ENCODE measurements around the gene ACO2. TPM values are rescaled to one million over a fixed set of nuclear protein-coding genes. Genes with fewer than 3 reads are reported as not detected.
A peak's percentile ranks its signal among the peaks of the same experiment; 100 is the strongest.

The ACO2 gene
- total RNA-seq, 1 donor from 2014 or later, result 66.5 TPM

GRCh38 chr22:41523464-41524221, 54.7 kb downstream of the ACO2 start:
- DNase-seq (ENCODE audit: low read depth in 2 of 2), result peak in 1 of 2 donors; percentile 10

DNA sequence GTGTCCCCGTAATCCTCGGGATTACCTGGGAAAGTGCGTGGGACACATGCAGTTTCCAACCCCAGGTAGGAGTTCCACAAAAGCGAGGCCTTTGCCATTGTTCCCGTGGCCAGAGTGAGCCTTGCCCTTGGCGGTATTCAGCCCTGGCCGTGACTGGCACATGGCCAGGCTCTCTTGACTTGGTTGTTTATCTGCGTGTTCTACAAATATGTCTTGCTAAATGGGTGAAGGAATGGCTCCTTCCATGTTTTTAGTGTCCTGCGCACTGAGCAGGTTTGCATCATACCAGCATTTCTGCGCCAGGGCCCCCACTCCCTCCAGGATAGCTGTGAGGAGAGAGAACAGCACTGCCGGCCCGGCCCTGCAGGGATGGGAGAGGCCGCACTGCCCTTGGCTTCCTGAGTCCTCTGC, 55.3 kb downstream of the ACO2 start:
- peak in 1 of 2 donors; percentile 23 for DNase-seq (ENCODE audit: low read depth in 2 of 2)

DNA sequence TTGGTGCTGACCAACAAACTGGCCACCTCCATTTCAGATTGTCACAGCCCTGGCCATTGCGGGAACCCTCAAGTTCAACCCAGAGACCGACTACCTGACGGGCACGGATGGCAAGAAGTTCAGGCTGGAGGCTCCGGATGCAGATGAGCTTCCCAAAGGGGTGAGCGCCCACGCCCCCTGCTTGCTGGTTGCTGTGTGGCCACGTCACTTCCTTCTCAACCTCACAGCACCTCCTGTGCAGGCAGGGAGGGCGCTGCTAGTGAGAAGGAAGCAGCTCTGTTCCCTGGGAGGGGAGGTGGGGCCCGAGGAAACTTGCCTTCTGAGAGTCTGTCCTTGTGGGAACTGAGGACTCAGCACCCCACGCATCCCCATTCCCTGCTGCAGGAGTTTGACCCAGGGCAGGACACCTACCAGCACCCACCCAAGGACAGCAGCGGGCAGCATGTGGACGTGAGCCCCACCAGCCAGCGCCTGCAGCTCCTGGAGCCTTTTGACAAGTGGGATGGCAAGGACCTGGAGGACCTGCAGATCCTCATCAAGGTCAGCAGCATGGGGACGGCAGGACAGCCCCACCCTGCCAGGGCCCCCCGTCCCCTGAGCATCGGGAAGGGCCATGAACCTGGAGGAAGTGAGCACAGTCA, 56.0 kb downstream of the ACO2 start:
- DNase-seq (ENCODE audit: low read depth in 2 of 2), result no peak

- DNase-seq (ENCODE audit: low read depth in 2 of 2), result no peak
Measured at GRCh38 chr22:41525450-41526225, 56.7 kb downstream of the ACO2 start.

- no peak for DNase-seq (ENCODE audit: low read depth in 2 of 2)
Measured at GRCh38 chr22:41526226-41526829, 57.4 kb downstream of the ACO2 start.

DNA sequence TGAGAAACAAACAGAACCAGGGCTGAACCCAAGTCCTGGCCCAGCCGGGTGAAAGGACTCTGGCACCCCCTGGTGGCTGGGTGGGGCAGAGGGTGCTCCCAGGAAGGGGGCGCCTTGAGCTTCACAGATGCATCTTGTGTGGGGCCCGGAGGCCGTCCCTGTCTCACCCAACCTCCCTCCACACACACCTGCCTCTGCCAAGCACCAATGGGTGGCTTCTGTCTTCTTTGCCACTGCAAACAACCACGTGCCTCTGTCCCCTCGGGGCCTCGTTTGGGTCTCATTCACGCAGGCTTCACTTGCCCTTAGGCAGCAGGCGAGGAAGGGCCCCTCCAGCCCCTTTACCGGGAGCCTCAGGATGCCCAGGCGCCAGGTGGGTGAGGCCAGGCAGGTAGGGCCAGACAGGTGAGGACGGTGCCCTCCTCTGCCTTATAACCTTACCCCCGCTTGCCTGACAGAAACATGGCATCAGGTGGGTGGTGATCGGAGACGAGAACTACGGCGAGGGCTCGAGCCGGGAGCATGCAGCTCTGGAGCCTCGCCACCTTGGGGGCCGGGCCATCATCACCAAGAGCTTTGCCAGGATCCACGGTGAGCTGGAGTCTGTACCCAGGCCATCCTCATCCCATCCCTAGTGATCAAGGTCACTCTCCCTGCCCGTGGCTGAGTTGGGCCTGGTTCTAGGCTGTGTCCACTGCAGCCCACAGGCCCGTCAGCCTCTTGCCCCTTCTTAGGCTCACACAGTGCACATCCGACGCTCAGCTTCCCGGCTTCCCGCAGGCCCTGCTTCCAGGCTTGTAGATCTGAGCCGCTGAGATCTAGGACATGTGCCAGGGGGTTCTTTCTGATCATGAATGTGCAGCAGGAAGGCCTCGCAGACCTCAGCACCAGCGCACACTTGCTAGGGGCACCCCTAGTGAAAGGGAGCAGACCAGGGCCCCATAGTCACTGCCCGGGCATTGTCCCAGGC, 58.2 kb downstream of the ACO2 start:
- DNase-seq (ENCODE audit: low read depth in 2 of 2), result peak in 1 of 2 donors; percentile 21

DNA sequence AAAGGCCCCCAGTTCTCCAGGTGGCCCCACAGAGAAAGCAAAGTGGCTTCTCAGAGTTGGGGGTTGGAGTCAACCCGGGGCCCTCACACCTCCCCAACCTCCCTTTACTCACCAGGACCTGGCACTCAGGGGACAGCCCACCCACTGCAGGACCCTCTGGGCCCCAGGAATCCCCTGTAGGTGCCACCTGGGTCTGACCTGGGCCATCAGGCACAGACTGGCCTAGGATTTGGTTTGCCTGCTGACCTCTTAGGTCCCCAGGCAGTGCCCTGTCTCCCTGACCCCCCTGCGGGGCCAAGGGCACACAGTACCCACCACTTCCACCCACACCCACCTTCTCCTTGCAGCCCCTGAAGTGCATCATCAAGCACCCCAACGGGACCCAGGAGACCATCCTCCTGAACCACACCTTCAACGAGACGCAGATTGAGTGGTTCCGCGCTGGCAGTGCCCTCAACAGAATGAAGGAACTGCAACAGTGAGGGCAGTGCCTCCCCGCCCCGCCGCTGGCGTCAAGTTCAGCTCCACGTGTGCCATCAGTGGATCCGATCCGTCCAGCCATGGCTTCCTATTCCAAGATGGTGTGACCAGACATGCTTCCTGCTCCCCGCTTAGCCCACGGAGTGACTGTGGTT, 59.3 kb downstream of the ACO2 start:
- DNase-seq (ENCODE audit: low read depth in 2 of 2), result no peak

DNA sequence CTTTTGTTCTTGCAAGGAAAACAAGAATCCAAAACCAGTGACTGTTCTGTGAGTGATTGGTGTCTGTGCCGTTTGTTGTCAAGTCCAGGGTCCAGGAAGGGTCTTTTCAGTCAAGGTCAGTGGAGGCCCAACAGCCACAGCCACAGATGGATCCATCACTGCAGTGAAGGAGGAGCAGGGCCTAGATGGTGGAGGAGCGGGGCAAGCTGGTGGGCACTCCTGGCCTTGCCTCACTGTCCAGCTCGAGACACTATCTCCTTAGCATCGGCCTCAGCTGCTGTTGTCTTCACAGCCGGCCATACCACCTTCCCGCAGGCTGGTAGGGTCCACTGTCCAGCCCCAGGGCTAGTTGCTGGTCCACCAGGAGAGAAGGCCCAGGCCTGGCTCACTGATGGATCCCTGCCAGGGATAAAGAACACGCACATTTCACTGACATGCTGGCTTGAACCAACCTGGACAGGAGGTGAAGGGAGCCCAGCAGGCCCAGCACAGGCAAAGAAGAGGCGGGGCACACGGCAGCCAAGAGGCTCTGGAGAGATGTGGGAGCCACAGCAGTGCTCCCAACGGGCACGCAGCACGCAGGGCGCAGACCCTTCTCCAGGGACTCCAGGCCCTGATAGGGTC, 60.1 kb downstream of the ACO2 start:
- no peak for DNase-seq (ENCODE audit: low read depth in 2 of 2)

DNA sequence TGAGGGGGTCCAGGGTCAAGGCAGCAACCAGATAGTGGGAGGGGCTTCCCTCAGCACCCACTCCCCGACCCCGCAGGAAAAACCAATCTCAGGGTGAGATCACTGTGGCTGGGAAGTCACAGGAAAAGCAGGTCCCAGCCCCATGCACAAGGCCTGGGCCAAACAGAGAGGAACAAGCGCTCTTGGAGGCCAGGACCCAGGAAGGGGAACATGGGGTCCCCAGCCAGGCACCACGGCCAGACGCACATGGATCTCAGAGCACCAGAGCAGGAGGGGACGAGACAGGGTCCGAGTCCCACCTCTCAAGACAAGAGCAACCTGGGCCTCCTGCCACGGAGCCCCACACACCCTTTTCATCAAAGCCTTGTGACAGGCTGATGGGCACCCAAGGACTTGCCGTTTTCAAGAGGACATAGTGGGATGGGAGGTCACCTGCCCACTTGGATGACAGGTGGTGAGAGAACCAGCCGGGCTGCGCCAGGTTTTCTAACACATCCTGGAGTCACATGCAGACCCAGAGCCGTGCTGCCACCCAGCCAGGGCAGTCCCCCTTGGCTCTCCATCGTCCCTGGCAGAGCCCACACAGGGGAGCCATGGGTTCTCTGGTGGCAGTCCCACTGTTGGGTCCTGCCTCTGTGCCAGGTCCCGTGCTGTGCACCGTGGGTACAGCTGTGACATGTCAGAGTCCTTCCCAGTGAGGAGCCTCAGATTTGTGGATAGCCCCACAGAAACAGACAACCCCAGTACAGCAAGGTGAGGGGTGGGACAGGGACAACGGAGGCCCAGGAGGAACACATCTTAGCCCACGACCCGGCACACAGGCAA, 62.2 kb downstream of the ACO2 start:
- DNase-seq (ENCODE audit: low read depth in 2 of 2), result no peak

DNA sequence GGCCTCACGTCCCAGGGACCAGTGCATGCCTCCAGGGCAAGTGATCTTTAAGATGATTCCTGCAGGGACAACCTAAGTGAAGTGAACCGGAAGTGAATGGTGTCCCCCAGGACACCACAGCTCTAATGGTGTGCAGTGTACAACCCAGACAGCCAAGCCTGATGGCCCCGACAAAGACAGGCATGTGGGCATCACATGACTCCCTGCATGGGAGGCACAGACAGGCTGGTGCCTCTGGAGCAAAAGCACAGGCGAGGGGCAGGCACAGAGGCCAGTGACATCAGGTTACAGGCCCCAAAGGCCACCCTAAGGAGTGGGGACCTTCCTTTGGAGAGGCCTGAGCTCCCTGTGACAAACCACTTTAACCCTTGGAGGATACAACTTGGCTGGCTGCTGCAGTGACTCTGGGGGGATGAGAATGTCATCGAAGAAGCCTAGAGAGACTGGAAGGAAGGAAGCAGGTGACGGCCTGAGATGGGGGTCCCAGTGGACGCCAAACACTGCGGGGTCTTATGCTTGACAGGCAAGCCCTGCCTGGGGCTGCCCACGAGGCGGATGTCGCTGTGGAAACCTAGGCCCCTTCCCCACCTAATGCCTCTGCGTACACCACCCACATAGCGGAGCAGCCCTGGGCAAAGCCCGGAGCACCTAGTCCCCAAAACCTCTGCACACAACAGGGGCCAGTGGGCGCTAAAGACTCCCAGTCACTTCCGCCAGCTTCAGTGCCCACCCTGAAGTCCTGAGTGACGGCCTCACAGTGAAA, 63.0 kb downstream of the ACO2 start:
- DNase-seq (ENCODE audit: low read depth in 2 of 2), result no peak

- DNase-seq (ENCODE audit: low read depth in 2 of 2), result peak; percentile 45 to 73
Measured at GRCh38 chr22:41532908-41533825, 64.2 kb downstream of the ACO2 start.

DNA sequence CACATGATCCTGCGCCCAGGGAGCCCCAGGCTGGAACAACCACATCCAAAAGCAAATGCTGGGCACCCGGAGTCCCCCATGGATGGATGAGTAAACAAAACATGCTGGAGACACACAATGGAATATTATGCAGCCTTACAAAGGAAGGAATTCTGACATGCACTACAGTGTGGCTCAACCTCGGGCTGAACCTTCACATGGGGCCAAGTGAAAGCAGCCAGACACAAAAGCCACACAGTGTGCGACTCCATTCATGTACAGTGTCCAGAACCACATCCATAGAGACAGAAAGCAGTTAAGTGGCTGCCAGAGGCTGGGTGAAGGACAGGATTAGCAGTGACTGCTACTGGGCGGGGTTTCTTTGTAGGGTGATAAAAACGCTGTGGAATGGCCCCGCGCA, 65.3 kb downstream of the ACO2 start:
- no peak for DNase-seq (ENCODE audit: low read depth in 2 of 2)

DNA sequence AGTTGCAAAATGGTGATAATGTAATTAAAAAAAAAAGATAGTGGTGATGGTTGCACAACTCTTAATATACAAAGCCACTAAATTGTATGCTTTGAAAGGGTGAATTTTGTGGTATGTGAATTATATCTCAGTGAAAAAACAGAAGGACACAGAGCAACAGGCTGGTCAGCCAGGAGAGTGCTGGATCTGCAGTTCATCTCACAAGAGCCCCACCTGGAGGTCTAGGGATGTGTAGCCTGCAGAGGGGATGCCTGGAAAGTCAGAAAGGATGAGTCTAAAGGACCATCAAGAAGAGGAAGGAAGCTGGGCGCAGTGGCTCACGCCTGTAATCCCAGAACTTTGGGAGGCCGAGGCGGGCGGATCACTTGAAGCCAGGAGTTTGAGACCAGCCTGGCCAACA, 66.3 kb downstream of the ACO2 start:
- DNase-seq (ENCODE audit: low read depth in 2 of 2), result peak in 1 of 2 donors; percentile 35

DNA sequence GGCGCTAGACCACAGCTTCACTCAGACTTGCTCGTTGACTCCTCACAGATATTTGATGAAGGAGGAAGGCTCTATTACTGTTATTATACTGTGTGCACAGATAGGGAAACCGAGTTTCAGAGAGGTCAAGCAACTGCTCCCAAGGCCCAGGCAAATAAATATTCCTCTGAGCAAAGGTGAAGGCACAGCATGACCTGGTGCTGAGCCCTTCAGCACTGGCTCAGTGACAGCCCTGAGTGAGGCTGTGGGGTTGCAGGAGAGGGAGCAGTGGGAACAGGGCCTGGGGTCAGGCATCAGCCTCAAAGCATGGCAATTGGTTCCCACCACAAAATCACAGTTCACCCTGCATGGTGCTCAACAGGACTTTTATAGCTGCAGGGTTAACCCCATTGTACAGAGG, 68.3 kb downstream of the ACO2 start:
- no peak for DNase-seq (ENCODE audit: low read depth in 2 of 2)

DNA sequence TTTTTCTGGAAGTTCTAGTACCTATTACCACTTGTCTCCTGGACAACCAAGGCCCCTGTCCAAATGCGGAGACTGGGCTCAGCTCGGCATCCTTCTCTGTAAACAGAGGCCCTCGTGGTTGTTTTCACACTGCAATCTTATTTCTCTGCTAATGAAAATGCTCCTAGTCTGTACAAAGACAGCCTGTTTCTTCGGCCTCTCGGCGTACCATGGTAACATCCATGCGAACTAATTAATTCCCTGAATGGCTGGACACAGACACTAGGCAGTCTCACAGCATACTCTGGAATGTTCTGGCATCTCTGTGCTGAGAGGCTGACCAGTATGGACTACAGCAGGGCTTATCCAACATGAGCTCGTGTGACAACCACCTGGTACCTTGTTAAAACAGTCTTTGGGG, 69.7 kb downstream of the ACO2 start:
- DNase-seq (ENCODE audit: low read depth in 2 of 2), result no peak

DNA sequence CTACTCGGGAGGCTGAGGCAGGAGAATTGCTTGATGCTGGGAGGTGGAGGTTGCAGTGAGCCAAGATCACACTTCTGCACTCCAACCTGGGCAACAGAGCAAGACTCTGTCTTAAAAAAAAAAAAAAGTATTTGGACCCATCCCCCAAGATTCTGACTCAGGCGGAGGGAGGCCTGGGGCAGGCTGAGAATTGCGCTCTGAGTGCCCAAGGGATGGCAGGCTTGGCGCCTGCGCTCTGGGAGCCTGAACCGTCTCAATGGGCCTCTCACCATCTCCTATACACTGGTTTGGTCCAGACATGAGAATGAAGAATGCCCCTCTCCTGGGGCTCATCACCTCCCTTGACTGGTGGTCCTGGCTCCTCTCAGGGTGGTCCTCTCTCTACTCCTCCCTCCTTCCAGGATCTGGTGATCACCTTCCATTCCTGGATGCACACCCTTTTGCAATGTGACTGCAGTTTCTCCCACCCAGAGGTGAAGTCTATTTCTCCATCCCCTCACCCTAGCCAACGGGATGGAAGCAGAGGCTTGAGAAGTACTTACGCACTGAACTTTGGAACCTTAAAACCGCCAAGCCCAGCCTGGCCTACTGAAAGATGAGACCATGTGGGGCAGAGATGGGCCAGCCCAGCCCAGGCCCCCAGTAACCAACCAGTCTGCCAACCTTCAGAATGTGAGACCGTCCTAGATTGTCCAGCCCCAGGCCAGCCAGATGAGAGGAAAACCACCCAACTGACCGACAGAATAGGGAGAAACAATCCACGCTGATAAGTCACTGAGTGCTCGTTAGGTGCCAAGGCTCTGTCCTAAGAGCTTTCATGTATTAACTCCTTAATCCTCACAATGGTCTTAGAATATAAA, 70.5 kb downstream of the ACO2 start:
- no peak for DNase-seq (ENCODE audit: low read depth in 2 of 2)

All from dermis microvascular lymphatic vessel endothelial cell (primary cell).